SK-N-SH (cell line): ENCODE data around the gene PHF8.

Experiments
- EP300 ChIP-seq, 2 experiments: IDR thresholded peaks; 2 replicates each; pipeline versions ENCODE4 v1.4.0 to v1.6.1; 2012; ENCODE audit warnings: borderline replicate concordance in 1 of 2, low read depth in 1 of 2, low read length in 1 of 2
- EZH2phosphoT487 ChIP-seq: fragments of 200-600 bp; sonication (generic); IDR thresholded peaks from 2 replicates; pipeline ENCODE4 v1.6.1; 2017; ENCODE audit warnings: low read depth, mixed run types, mild to moderate bottlenecking, antibody characterized with exemption, moderate library complexity, borderline replicate concordance
- GABPA ChIP-seq: IDR thresholded peaks from 2 replicates; pipeline ENCODE4 v1.4.0; 2012; ENCODE audit warnings: low read depth, mild to moderate bottlenecking
- RAD21 ChIP-seq: IDR thresholded peaks from 2 replicates; pipeline ENCODE4 v1.6.1; 2012; ENCODE audit warnings: mild to moderate bottlenecking, low read length
- RFX5 ChIP-seq: IDR thresholded peaks from 2 replicates; pipeline ENCODE4 v1.6.1; 2012; ENCODE audit warnings: mild to moderate bottlenecking, improper control_type of control experiment, low read length
- TCF12 ChIP-seq: IDR thresholded peaks from 2 replicates; pipeline ENCODE4 v1.4.0; 2012
- YY1 ChIP-seq: IDR thresholded peaks from 2 replicates; pipeline ENCODE4 v1.4.0; 2012; ENCODE audit warnings: low read depth, mild to moderate bottlenecking
- TF ChIP-seq, protein P1 (sequence below): IDR thresholded peaks from 2 replicates; pipeline ENCODE4 v1.4.0; 2012; ENCODE audit warnings: low read depth, borderline replicate concordance
- TF ChIP-seq, protein P2 (sequence below): fragments of 200-600 bp; sonication (generic); IDR thresholded peaks from 2 replicates; pipeline ENCODE4 v1.6.1; 2017; ENCODE audit warnings: antibody characterized with exemption, mild to moderate bottlenecking, moderate library complexity
- TF ChIP-seq, protein P3 (sequence below): IDR thresholded peaks from 2 replicates; pipeline ENCODE4 v1.6.1; 2012; ENCODE audit warnings: mild to moderate bottlenecking, low read depth, low read length, moderate library complexity
- TF ChIP-seq, protein P4 (sequence below): IDR thresholded peaks from 2 replicates; pipeline ENCODE4 v1.4.0; 2012; ENCODE audit warnings: low read depth
- TF ChIP-seq, protein P5 (sequence below): fragments of 150-350 bp; IDR thresholded peaks from 2 replicates; pipeline ENCODE4 v1.6.1; 2017; ENCODE audit warnings: antibody characterized with exemption, low read length, low read depth, borderline replicate concordance

DNA sequence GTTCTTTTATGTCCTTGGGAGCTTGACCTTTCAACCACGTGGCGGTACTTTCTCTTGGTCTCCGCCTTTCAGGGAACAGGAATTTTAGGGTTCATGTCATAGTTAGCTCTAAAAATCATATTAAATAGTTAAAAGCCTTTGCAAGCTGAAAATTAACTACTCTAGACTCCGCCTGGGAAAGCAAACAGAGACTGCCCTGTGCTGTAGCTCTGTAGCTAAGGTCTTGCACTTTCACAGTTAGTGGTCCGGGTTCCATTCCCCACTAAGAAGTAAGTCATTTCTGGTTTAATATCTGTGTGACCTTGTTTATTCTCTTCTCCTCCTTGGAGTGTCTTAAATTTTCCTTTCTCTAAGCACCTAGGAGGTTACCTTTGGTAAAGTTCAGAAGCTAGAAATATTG lies 118.2 kb downstream of the PHF8 start:
- TF ChIP-seq, protein P1, sequence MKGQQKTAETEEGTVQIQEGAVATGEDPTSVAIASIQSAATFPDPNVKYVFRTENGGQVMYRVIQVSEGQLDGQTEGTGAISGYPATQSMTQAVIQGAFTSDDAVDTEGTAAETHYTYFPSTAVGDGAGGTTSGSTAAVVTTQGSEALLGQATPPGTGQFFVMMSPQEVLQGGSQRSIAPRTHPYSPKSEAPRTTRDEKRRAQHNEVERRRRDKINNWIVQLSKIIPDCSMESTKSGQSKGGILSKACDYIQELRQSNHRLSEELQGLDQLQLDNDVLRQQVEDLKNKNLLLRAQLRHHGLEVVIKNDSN, result no peak
- TF ChIP-seq RFX5 (no peak), EZH2phosphoT487 (no peak), TCF12 (no peak), GABPA (no peak), EP300 (IDR thresholded peaks at IDR 0.05; ENCODE audit: borderline replicate concordance in 1 of 2, low read depth in 1 of 2, low read length in 1 of 2) (no peak), YY1 (no peak), RAD21 (no peak)
- TF ChIP-seq, protein P2, sequence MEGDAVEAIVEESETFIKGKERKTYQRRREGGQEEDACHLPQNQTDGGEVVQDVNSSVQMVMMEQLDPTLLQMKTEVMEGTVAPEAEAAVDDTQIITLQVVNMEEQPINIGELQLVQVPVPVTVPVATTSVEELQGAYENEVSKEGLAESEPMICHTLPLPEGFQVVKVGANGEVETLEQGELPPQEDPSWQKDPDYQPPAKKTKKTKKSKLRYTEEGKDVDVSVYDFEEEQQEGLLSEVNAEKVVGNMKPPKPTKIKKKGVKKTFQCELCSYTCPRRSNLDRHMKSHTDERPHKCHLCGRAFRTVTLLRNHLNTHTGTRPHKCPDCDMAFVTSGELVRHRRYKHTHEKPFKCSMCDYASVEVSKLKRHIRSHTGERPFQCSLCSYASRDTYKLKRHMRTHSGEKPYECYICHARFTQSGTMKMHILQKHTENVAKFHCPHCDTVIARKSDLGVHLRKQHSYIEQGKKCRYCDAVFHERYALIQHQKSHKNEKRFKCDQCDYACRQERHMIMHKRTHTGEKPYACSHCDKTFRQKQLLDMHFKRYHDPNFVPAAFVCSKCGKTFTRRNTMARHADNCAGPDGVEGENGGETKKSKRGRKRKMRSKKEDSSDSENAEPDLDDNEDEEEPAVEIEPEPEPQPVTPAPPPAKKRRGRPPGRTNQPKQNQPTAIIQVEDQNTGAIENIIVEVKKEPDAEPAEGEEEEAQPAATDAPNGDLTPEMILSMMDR, result no peak
- TF ChIP-seq, protein P3, sequence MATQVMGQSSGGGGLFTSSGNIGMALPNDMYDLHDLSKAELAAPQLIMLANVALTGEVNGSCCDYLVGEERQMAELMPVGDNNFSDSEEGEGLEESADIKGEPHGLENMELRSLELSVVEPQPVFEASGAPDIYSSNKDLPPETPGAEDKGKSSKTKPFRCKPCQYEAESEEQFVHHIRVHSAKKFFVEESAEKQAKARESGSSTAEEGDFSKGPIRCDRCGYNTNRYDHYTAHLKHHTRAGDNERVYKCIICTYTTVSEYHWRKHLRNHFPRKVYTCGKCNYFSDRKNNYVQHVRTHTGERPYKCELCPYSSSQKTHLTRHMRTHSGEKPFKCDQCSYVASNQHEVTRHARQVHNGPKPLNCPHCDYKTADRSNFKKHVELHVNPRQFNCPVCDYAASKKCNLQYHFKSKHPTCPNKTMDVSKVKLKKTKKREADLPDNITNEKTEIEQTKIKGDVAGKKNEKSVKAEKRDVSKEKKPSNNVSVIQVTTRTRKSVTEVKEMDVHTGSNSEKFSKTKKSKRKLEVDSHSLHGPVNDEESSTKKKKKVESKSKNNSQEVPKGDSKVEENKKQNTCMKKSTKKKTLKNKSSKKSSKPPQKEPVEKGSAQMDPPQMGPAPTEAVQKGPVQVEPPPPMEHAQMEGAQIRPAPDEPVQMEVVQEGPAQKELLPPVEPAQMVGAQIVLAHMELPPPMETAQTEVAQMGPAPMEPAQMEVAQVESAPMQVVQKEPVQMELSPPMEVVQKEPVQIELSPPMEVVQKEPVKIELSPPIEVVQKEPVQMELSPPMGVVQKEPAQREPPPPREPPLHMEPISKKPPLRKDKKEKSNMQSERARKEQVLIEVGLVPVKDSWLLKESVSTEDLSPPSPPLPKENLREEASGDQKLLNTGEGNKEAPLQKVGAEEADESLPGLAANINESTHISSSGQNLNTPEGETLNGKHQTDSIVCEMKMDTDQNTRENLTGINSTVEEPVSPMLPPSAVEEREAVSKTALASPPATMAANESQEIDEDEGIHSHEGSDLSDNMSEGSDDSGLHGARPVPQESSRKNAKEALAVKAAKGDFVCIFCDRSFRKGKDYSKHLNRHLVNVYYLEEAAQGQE, result no peak
- TF ChIP-seq, protein P4, sequence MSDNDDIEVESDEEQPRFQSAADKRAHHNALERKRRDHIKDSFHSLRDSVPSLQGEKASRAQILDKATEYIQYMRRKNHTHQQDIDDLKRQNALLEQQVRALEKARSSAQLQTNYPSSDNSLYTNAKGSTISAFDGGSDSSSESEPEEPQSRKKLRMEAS, result no peak
- TF ChIP-seq, protein P5, sequence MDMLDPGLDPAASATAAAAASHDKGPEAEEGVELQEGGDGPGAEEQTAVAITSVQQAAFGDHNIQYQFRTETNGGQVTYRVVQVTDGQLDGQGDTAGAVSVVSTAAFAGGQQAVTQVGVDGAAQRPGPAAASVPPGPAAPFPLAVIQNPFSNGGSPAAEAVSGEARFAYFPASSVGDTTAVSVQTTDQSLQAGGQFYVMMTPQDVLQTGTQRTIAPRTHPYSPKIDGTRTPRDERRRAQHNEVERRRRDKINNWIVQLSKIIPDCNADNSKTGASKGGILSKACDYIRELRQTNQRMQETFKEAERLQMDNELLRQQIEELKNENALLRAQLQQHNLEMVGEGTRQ, result no peak
